ENCODE data around the gene TUBB2B.
A peak's percentile ranks its signal among the peaks of the same experiment; 100 is the strongest.
"Not testable (repeated sequence)": the region's sequence is repeated elsewhere in the genome, so short reads cannot be mapped to it uniquely, and the experiment has no call there.

Gene TUBB2B

GRCh38 chr6:3220366-3220765, 7.1 kb downstream of the TUBB2B start:
- no peak for DNase-seq (ENCODE audit: low read depth)
- H3K4me3 ChIP-seq (ENCODE audit: low read depth, low read length): no peak overlapping the region

DNA sequence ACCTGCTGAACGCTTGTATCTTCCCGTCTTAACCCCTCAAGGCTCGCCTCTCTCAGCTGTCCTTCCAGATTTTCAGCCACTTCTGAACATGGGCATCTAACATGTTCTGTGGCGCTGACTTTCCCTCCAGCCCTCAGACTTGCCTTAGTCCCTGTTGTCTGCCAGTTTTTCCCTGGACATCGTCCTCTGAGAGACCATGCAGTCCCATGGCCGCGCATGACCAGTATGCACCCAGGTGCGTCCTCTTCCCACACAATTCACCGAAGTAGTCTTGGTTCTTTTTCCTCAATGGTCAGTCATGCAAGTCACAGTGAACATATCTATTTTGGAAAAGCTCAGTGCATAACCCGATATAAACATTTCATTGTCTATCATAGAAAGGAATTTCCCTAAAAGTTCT, 9.2 kb downstream of the TUBB2B start:
- DNase-seq (ENCODE audit: low read depth): no peak
- H3K4me3 ChIP-seq (ENCODE audit: low read depth, low read length): no peak overlapping the region

DNA sequence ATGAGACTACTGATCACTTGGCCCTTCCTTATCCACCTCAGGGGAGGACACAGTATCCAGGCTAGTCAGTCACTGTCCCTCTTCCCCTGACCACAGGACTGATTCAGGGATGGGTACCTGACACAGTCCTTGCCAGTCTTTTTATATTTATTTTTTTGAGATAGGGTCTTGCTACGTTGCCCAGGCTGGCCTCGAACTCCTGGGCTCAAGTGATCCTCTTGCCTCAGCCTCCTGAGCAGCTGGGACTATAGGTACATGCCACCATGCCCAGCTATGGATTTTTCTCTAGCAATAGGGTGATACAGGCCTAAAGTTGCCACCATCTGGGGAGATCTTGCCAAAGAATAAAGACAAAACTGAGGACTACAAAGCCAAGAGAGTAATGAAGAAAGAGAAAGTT, 10.2 kb downstream of the TUBB2B start:
- no peak for DNase-seq (ENCODE audit: low read depth)
- no peak overlapping the region for H3K4me3 ChIP-seq (ENCODE audit: low read depth, low read length)

DNA sequence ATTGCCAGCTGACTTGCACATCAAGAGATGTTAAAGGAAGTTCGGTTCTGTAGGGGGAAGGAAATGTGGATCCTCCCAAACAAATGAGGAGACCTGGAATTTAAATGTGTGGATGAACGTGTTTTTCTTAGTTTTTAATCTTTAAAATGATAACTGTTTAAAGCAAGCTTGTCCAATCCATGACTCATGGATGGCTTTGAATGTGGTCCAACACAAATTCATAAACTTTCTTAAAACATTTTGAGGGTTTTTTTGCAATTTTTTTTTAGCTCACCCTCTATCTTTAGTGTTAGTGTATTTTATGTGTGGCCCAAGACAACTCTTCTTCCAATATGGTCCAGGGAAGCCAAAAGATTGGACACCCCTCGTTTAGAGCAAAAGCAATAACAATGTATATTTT, 12.6 kb downstream of the TUBB2B start:
- DNase-seq (ENCODE audit: low read depth): no peak

GRCh38 chr6:3213334-3213695, 14.1 kb downstream of the TUBB2B start:
- H3K4me3 ChIP-seq (ENCODE audit: low read depth, low read length): no peak overlapping the region
- DNase-seq (ENCODE audit: low read depth): no peak

More for the DNA sequence above, 12.6 kb downstream of the TUBB2B start:
- no peak overlapping the region for H3K4me3 ChIP-seq (ENCODE audit: low read depth, low read length)

- H3K4me3 ChIP-seq (ENCODE audit: low read depth, low read length): no peak overlapping the region
- no peak for DNase-seq (ENCODE audit: low read depth)
Observed at GRCh38 chr6:3212261-3212660, 15.2 kb downstream of the TUBB2B start.

GRCh38 chr6:3211681-3212080, 15.8 kb downstream of the TUBB2B start:
- no peak for DNase-seq (ENCODE audit: low read depth)
- no peak overlapping the region for H3K4me3 ChIP-seq (ENCODE audit: low read depth, low read length)

GRCh38 chr6:3210024-3210610, 17.3 kb downstream of the TUBB2B start:
- DNase-seq (ENCODE audit: low read depth): no peak
- no peak overlapping the region for H3K4me3 ChIP-seq (ENCODE audit: low read depth, low read length)

DNA sequence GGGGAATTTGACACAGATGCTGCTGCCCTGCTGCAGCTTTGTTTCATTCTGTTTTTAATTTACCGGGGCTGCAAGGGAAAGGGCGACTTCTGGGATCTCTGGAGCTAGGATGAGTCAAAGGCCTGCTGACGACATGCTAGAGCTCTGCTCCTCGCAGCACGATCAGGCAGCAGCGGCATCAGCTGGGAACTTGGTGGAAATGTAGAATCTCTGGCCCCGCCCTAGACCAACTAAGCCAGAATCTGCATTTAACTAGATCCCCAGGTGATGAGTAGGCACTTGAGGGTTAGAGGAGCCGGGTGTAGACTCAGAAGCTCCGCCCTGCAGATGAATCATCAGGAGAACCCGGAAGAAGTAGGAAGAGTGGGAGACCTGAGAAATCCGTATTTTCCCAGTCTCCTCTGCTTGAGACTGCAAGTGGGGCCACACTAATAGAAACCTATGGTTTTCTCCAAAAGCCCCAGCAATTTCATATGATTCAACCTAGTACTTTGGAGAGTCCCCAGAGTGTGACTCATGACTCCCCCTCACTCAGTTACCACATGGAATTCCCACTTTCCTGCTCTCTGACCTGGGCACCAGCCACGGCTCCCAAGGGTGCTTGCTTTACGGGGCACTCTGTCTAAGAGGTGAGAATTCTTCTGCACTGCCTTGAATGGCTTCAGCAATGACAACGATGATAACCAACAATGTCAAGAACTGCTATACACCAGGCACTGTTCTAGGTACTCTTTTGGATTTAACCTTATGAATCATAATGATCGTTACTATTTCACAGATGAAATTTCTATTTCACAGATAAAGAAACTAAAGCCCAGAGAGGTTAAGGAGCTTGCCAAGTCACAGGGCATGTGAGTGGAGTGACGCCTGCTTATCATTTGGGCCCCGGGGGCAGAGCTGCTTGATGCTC, 18.1 kb downstream of the TUBB2B start:
- peak; percentile 94 for DNase-seq (ENCODE audit: low read depth)
- H3K4me3 ChIP-seq (ENCODE audit: low read depth, low read length): peak overlapping the region; percentile 27

- peak overlapping the region; percentile 27 for H3K4me3 ChIP-seq (ENCODE audit: low read depth, low read length)
- no peak for DNase-seq (ENCODE audit: low read depth)
Observed at GRCh38 chr6:3208775-3209113, 18.7 kb downstream of the TUBB2B start.

DNA sequence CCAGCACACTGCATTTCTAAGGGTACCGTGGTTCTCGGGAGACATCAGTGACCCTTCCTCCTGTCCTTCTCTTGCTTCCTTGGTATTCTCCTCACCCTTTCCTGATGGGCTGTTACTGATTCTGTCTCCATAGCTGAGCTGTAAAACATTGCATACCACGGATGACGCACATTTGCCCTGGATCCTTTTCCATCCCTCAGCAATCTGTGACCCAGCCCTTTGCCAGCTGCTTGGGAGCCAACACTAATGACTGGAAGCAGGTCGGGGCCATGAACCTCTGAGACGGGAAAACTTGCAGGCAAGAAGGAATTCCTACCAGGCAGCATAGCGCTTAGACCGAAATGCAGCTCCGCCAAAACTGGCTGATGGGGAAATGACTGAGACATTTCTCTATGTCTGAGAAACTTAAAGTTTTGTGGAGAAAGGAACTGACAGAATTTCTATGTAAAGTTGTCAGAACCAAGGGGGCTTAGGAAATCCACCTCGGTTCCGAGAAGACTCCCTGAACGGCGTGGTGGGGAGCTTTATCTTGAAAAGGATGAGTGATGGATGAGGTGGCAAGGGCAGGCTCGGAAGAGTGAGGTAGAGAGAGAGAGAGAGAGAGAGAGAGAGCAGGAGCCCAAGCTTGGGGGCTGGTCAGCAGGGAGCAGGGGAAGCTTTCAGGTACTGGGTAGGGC, 19.2 kb downstream of the TUBB2B start:
- peak overlapping the region; percentile 27 for H3K4me3 ChIP-seq (ENCODE audit: low read depth, low read length)
- DNase-seq (ENCODE audit: low read depth): peak; percentile 71

- DNase-seq (ENCODE audit: low read depth): no peak
- no peak overlapping the region for H3K4me3 ChIP-seq (ENCODE audit: low read depth, low read length)
Observed at GRCh38 chr6:3206339-3207015, 21.0 kb downstream of the TUBB2B start.

DNA sequence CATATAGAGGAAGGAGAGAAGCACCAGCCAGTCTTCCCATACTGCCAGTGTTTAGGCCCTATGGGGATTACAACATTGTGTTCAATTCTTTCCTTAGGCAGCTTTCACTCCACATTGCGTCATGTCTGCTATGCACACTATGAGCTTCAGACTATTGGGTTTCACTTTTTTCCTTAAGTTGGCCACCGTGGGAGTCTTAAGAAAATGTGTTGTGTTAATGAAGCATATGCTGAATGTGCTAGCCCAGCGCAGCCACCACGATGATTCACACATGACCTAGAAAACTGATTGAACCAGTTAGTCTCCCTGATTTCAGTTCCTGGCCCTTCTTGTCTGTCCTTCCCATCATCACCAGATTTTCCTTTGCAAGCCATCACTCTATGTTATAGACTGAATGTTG, 21.5 kb downstream of the TUBB2B start:
- DNase-seq (ENCODE audit: low read depth): peak; percentile 98
- H3K4me3 ChIP-seq (ENCODE audit: low read depth, low read length): no peak overlapping the region

DNA sequence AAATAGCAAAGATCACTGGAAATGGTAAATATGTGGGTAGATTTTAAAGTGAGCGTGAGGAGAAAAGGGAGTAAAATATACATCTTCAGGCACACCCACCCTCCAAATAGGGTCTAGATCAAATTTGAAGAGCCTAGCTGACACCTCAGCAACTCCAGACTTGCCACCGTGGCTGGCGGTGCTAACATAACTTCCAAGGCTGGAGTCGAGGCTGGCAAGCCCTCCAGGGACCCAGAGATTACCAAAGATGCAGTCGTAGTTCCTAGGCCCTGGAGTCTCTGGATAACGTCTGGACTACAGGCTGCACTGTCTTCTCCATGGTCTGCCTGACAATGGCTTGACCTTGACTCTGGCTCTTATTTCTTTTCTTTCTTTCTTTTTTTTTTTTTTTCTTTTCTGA, 22.5 kb downstream of the TUBB2B start:
- no peak for DNase-seq (ENCODE audit: low read depth)
- no peak overlapping the region for H3K4me3 ChIP-seq (ENCODE audit: low read depth, low read length)

- DNase-seq (ENCODE audit: low read depth): no peak
- H3K4me3 ChIP-seq (ENCODE audit: low read depth, low read length): no peak overlapping the region
Observed at GRCh38 chr6:3202999-3203696, 24.3 kb downstream of the TUBB2B start.

GRCh38 chr6:3201388-3201787, 26.1 kb downstream of the TUBB2B start:
- no peak for DNase-seq (ENCODE audit: low read depth)
- no peak overlapping the region for H3K4me3 ChIP-seq (ENCODE audit: low read depth, low read length)

- no peak overlapping the region for H3K4me3 ChIP-seq (ENCODE audit: low read depth, low read length)
- no peak for DNase-seq (ENCODE audit: low read depth)
Observed at GRCh38 chr6:3200682-3201081, 26.8 kb downstream of the TUBB2B start.

GRCh38 chr6:3199382-3199781, 28.1 kb downstream of the TUBB2B start:
- DNase-seq (ENCODE audit: low read depth): no peak
- no peak overlapping the region for H3K4me3 ChIP-seq (ENCODE audit: low read depth, low read length)

- not testable (repeated sequence) for H3K4me3 ChIP-seq (ENCODE audit: low read depth, low read length); DNase-seq (ENCODE audit: low read depth)
Observed at GRCh38 chr6:3197734-3198133, 29.7 kb downstream of the TUBB2B start.

GRCh38 chr6:3196770-3197169, 30.7 kb downstream of the TUBB2B start:
- DNase-seq (ENCODE audit: low read depth): no peak
- no peak overlapping the region for H3K4me3 ChIP-seq (ENCODE audit: low read depth, low read length)

Data from skeletal muscle cell (primary cell).